Measurements from ENCODE around the gene KRT74. TPM values are rescaled to one million over a fixed set of nuclear protein-coding genes. Genes with fewer than 3 reads are reported as not detected.

The KRT74 gene
- total and polyA plus RNA-seq, 2 of the 8 experiments (the other 6 are each of a cell fraction or from before 2014, with no cell fraction given): not detected

- TF ChIP-seq CHD7 (IDR thresholded peaks at IDR 0.05; ENCODE audit: insufficient replicate concordance, low read length): no peak
- no peak for TF ChIP-seq GABPA (IDR thresholded peaks at IDR 0.05; ENCODE audit: borderline replicate concordance, insufficient read depth, low read length)
- TF ChIP-seq TAF7 (optimal IDR thresholded peaks at IDR 0.05; ENCODE audit: borderline replicate concordance, low read depth, low read length): no peak
Observed at GRCh38 chr12:52585066-52585465, 11.4 kb upstream of the KRT74 start (continued).
